ENCODE measurements around the gene RDH13.
A peak's percentile ranks its signal among the peaks of the same experiment; 100 is the strongest.

DNA sequence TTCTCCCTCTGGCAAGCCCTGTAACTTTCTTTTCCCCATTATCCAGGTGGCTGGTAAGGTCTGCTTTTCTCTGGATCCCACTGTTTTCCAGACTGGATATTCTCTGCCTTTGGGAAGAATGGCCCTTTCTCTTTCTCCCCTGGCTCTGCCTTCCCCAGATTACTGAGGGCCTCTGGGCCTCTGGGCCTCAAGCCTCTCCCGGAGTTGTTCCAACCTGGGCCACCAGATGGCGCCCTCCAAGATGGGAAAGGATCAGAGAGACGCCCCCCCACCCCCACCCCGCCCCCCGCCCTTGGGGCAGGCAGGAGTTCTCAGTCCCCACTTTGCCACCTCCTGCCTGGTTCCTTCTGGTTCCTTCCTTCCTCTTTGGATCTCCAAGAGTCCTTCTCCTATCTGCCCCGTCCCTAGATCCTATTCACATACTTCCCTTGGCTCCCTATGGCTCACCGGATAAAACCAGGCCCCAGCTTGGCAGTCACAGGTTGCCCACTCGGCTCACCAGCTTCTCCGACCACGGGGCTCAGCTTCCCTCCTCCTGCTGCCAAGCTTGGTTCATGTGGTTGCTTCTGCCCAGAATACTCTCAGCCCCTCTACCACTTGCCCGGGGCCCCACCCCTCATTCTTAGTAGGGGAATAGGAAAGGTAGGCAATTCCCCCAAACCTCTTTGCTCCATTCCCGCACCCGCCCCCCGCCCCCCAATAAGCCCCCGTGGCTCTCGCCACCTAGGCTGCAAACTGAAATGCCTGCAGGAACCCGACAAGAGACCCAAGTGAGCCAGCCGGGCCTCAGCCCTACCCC lies 25.8 kb upstream of the RDH13 start:
- TF ChIP-seq NPAS2 (CRISPR knock-in tag; IDR thresholded peaks at IDR 0.05; ENCODE audit: borderline replicate concordance) = no peak
- TF ChIP-seq, protein P1, sequence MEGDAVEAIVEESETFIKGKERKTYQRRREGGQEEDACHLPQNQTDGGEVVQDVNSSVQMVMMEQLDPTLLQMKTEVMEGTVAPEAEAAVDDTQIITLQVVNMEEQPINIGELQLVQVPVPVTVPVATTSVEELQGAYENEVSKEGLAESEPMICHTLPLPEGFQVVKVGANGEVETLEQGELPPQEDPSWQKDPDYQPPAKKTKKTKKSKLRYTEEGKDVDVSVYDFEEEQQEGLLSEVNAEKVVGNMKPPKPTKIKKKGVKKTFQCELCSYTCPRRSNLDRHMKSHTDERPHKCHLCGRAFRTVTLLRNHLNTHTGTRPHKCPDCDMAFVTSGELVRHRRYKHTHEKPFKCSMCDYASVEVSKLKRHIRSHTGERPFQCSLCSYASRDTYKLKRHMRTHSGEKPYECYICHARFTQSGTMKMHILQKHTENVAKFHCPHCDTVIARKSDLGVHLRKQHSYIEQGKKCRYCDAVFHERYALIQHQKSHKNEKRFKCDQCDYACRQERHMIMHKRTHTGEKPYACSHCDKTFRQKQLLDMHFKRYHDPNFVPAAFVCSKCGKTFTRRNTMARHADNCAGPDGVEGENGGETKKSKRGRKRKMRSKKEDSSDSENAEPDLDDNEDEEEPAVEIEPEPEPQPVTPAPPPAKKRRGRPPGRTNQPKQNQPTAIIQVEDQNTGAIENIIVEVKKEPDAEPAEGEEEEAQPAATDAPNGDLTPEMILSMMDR (IDR thresholded peaks at IDR 0.05) = peak; percentile 93
- TF ChIP-seq, protein P2, sequence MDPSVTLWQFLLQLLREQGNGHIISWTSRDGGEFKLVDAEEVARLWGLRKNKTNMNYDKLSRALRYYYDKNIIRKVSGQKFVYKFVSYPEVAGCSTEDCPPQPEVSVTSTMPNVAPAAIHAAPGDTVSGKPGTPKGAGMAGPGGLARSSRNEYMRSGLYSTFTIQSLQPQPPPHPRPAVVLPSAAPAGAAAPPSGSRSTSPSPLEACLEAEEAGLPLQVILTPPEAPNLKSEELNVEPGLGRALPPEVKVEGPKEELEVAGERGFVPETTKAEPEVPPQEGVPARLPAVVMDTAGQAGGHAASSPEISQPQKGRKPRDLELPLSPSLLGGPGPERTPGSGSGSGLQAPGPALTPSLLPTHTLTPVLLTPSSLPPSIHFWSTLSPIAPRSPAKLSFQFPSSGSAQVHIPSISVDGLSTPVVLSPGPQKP (IDR thresholded peaks at IDR 0.05; ENCODE audit: low read depth, low read length) = no peak
- TF ChIP-seq POLR2A (IDR thresholded peaks at IDR 0.05; ENCODE audit: low read length) = no peak
- TF ChIP-seq, protein P3, sequence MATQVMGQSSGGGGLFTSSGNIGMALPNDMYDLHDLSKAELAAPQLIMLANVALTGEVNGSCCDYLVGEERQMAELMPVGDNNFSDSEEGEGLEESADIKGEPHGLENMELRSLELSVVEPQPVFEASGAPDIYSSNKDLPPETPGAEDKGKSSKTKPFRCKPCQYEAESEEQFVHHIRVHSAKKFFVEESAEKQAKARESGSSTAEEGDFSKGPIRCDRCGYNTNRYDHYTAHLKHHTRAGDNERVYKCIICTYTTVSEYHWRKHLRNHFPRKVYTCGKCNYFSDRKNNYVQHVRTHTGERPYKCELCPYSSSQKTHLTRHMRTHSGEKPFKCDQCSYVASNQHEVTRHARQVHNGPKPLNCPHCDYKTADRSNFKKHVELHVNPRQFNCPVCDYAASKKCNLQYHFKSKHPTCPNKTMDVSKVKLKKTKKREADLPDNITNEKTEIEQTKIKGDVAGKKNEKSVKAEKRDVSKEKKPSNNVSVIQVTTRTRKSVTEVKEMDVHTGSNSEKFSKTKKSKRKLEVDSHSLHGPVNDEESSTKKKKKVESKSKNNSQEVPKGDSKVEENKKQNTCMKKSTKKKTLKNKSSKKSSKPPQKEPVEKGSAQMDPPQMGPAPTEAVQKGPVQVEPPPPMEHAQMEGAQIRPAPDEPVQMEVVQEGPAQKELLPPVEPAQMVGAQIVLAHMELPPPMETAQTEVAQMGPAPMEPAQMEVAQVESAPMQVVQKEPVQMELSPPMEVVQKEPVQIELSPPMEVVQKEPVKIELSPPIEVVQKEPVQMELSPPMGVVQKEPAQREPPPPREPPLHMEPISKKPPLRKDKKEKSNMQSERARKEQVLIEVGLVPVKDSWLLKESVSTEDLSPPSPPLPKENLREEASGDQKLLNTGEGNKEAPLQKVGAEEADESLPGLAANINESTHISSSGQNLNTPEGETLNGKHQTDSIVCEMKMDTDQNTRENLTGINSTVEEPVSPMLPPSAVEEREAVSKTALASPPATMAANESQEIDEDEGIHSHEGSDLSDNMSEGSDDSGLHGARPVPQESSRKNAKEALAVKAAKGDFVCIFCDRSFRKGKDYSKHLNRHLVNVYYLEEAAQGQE (IDR thresholded peaks at IDR 0.05) = no peak
- TF ChIP-seq, protein P4, sequence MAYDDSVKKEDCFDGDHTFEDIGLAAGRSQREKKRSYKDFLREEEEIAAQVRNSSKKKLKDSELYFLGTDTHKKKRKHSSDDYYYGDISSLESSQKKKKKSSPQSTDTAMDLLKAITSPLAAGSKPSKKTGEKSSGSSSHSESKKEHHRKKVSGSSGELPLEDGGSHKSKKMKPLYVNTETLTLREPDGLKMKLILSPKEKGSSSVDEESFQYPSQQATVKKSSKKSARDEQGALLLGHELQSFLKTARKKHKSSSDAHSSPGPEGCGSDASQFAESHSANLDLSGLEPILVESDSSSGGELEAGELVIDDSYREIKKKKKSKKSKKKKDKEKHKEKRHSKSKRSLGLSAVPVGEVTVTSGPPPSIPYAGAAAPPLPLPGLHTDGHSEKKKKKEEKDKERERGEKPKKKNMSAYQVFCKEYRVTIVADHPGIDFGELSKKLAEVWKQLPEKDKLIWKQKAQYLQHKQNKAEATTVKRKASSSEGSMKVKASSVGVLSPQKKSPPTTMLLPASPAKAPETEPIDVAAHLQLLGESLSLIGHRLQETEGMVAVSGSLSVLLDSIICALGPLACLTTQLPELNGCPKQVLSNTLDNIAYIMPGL (CRISPR knock-in tag; IDR thresholded peaks at IDR 0.05; ENCODE audit: borderline replicate concordance) = no peak
- TF ChIP-seq RFX5 (IDR thresholded peaks at IDR 0.05) = no peak
- no peak for TF ChIP-seq EHMT2 (IDR thresholded peaks at IDR 0.05; ENCODE audit: low read depth)
- no peak for TF ChIP-seq CBX8 (IDR thresholded peaks at IDR 0.05)
- TF ChIP-seq KDM1A (IDR thresholded peaks at IDR 0.05; ENCODE audit: low read depth) = no peak
- no peak for TF ChIP-seq GATA3 (IDR thresholded peaks at IDR 0.05; ENCODE audit: borderline replicate concordance)
- TF ChIP-seq, protein P5, sequence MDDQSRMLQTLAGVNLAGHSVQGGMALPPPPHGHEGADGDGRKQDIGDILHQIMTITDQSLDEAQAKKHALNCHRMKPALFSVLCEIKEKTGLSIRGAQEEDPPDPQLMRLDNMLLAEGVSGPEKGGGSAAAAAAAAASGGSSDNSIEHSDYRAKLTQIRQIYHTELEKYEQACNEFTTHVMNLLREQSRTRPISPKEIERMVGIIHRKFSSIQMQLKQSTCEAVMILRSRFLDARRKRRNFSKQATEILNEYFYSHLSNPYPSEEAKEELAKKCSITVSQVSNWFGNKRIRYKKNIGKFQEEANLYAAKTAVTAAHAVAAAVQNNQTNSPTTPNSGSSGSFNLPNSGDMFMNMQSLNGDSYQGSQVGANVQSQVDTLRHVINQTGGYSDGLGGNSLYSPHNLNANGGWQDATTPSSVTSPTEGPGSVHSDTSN (IDR thresholded peaks at IDR 0.05) = no peak
- TF ChIP-seq MYC (IDR thresholded peaks at IDR 0.05; ENCODE audit: borderline replicate concordance, low read length) = no peak
- no peak for TF ChIP-seq EP300 (IDR thresholded peaks at IDR 0.05)
